ENCODE results near the gene PACSIN2. TPM values are rescaled to one million over a fixed set of nuclear protein-coding genes. Genes with fewer than 3 reads are reported as not detected.

Gene PACSIN2, protein sequence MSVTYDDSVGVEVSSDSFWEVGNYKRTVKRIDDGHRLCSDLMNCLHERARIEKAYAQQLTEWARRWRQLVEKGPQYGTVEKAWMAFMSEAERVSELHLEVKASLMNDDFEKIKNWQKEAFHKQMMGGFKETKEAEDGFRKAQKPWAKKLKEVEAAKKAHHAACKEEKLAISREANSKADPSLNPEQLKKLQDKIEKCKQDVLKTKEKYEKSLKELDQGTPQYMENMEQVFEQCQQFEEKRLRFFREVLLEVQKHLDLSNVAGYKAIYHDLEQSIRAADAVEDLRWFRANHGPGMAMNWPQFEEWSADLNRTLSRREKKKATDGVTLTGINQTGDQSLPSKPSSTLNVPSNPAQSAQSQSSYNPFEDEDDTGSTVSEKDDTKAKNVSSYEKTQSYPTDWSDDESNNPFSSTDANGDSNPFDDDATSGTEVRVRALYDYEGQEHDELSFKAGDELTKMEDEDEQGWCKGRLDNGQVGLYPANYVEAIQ
- 100 to 1,000 TPM; 132 to 184 (median 152) TPM for total RNA-seq
- long read RNA-seq, donor 1, transcript PACSIN2-201 (11 exons, 3,249 nt), result major isoform, 143 of 235 reads
- long read RNA-seq, donor 1, partial matches to known transcripts, result 21 of 235 reads
- long read RNA-seq, donor 1, other reads (novel, unspliced or antisense), result 71 of 235 reads
- long read RNA-seq, donor 2, transcript PACSIN2-201 (11 exons, 3,249 nt), result major isoform, 34 of 53 reads
- long read RNA-seq, donor 2, partial matches to known transcripts, result 8 of 53 reads
- long read RNA-seq, donor 2, other reads (novel, unspliced or antisense), result 11 of 53 reads

DNA sequence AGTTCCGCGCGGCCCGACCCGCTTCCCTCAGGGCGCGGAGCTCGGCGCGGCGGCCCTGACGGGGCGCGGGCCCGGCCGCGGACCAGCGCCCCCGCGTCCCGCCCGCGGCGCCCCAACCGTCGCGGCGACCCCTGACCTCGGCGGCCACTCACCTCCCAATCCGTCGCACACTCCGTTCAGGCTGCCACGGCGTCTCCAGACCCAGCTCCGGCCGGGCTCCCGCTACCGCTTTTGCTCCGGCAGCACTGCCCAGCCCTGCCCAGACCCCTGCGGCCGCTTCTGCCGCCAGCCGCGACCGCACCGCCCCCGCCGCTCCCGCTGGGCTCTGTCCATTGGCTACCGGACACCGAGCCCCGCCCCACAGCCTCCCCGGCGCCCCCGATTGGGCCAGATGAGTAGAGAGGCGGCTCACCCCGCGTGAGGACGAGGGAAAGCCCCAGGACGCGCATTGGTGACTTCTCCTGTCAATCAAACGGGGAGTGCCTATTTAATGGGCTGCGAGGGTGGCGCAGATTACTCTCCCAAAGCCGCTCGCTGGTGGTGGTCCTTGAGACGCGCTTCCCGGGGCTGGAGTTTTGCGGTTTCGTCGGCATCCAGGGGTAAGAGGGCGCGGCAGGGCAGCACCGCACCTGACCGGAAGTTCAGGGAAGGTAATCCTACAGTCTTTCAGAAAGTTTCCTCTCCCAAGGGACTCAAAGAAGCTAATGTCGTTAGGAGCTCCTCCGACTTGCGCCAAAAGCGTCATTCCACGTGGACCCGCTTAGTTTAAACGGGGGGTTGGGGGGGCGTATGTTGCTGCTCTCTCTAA, at the start of gene PACSIN2:
Gene PACSIN2 (minus strand): TSS at position 281 of the 808 bp plus-strand sequence. CDS start 103,069 bp downstream, outside the sequence.
- Histone ChIP-seq H3K4me1 (ENCODE audit: low read depth) (peaks cover 46% of the 10 kb centered on the region), H3K4me3 (peak within 1 kb of the TSS; percentile 61), H3K9me3 (no peaks in the 10 kb centered on the region), H3K36me3 (ENCODE audit: low read depth) (no peaks in the 10 kb centered on the region)
- intact Hi-C loops (cut with DNase I, micrococcal nuclease), result no loop called here
- ATAC-seq (peak; percentile 97), DNase-seq (peak; percentile 99 to 100 (median 100))
- TF ChIP-seq, protein P1, sequence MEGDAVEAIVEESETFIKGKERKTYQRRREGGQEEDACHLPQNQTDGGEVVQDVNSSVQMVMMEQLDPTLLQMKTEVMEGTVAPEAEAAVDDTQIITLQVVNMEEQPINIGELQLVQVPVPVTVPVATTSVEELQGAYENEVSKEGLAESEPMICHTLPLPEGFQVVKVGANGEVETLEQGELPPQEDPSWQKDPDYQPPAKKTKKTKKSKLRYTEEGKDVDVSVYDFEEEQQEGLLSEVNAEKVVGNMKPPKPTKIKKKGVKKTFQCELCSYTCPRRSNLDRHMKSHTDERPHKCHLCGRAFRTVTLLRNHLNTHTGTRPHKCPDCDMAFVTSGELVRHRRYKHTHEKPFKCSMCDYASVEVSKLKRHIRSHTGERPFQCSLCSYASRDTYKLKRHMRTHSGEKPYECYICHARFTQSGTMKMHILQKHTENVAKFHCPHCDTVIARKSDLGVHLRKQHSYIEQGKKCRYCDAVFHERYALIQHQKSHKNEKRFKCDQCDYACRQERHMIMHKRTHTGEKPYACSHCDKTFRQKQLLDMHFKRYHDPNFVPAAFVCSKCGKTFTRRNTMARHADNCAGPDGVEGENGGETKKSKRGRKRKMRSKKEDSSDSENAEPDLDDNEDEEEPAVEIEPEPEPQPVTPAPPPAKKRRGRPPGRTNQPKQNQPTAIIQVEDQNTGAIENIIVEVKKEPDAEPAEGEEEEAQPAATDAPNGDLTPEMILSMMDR (IDR thresholded peaks at IDR 0.05), result no peak

DNA sequence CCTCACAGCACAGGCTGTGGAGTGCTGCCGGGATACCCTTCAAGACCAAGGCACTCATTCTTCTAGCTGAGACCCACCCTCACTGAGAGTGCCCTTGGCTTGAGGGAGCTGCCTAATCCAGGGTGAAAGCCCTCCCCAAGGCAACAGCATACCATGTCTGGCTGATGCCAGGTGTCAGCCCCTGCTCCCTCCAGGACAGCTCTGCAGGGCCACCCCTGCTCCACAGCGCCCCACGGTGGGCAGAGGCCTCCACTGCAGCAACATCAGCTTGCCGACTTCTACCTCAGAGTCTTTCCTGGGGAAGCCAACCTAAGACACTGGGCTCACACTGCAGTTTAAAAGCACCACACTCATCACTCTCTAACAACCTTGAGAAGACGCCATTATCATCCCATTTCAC, 45.2 kb upstream of the PACSIN2 start:
- no peaks in the 10 kb centered on the region for H3K4me1 ChIP-seq (ENCODE audit: low read depth)
- TF ChIP-seq, protein P1 (IDR thresholded peaks at IDR 0.05), result peak; percentile 55
- no peak overlapping the region for H3K4me3 ChIP-seq
- ATAC-seq (peak; percentile 83), DNase-seq (peak in 2 of 3 donors; percentile 37 to 63)
- no peaks in the 10 kb centered on the region for H3K36me3 ChIP-seq (ENCODE audit: low read depth)
- intact Hi-C loops (cut with DNase I, micrococcal nuclease), result no loop called here
- H3K9me3 ChIP-seq, result no peaks in the 10 kb centered on the region

DNA sequence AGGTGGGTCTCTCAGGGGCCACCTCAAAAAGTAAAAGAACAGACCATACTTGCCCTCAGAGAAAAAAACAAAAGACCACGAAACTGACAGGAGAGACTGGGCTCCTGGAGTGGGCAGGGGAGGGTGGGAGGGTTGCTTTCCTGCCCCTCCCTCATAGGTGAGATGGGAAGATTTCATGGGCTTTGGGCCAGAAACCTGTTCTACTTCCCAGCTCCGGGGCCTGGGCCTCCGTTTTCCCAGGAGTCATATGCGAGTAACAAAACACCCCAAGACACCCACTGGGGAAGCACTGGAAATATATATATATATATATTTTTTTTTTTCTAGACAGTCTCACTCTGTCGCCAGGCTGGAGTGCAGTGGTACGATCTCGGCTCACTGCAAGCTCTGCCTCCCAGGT, 42.7 kb upstream of the PACSIN2 start:
- intact Hi-C loops (cut with DNase I, micrococcal nuclease), result no loop called here
- Histone ChIP-seq H3K9me3 (no peaks in the 10 kb centered on the region), H3K4me3 (no peak overlapping the region), H3K4me1 (ENCODE audit: low read depth) (no peaks in the 10 kb centered on the region), H3K36me3 (ENCODE audit: low read depth) (no peaks in the 10 kb centered on the region)
- no peak for ATAC-seq
- no peak for DNase-seq
- TF ChIP-seq, protein P1 (IDR thresholded peaks at IDR 0.05), result no peak

DNA sequence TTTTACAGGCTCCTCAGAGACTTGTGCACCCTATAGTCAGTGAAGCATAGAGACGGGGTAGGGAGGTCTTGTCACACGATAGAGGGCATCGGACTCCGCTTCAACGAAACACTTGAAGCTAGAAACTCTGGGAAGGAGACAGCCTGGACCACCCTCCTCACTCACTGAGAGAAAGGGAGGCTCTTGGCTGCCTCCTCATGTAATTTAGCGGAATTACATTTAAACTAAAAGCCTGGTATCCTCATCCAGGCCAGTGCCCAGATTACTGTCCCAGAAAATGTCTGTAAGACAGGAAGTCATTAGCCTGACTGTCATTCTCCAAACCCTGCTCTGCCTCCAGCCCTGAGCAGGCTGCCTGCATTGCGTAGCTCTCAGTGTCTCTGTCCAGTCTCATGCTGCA, 38.2 kb upstream of the PACSIN2 start:
- DNase-seq (no peak), ATAC-seq (no peak)
- H3K4me1 ChIP-seq (ENCODE audit: low read depth), result no peaks in the 10 kb centered on the region
- H3K36me3 ChIP-seq (ENCODE audit: low read depth), result no peaks in the 10 kb centered on the region
- TF ChIP-seq, protein P1 (IDR thresholded peaks at IDR 0.05), result no peak
- no peak overlapping the region for H3K4me3 ChIP-seq
- H3K9me3 ChIP-seq, result no peaks in the 10 kb centered on the region
- intact Hi-C loops (cut with DNase I, micrococcal nuclease), result no loop called here

DNA sequence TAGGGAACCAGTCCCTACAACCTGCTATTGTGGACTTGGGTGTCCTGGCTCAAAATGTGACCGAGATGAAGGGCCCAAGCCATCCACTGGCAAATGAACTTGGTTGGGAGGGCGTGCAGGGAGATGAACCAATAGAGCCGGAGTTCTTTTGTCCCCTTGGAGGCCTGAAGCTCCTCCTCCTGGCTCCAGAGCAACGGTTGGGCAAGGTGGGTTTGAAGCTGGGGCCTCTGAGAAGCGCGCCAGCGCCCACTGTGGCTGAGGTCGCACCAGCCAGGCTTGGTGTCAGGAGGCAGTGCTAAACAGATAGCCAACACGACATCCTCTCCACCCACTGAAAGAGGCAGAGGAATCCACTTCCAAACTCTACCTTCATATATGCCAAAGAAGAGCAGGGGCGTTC, 36.0 kb upstream of the PACSIN2 start:
- TF ChIP-seq, protein P1 (IDR thresholded peaks at IDR 0.05), result no peak
- DNase-seq, result no peak
- Histone ChIP-seq H3K4me3 (no peak overlapping the region), H3K36me3 (ENCODE audit: low read depth) (no peaks in the 10 kb centered on the region), H3K4me1 (ENCODE audit: low read depth) (no peaks in the 10 kb centered on the region), H3K9me3 (no peaks in the 10 kb centered on the region)
- ATAC-seq, result no peak
- intact Hi-C loops (cut with DNase I, micrococcal nuclease), result no loop called here

Data from mucosa of descending colon (tissue), 3 donors.